ENCODE results near the gene LRRC42.

LRRC42 gene

GRCh38 chr1:53948291-53948690 lies 2.1 kb downstream of the LRRC42 start:
- TF ChIP-seq TAF1 (IDR thresholded peaks at IDR 0.05; ENCODE audit: low read depth, low read length) (no peak), SPI1 (IDR thresholded peaks at IDR 0.05; ENCODE audit: low read depth, low read length) (no peak), PAX5 (IDR thresholded peaks at IDR 0.05; ENCODE audit: insufficient read depth, low read length, severe bottlenecking) (no peak)
- FAIRE-seq (no peak), DNase-seq (ENCODE audit: insufficient read length, low spot score) (no peak)

DNA sequence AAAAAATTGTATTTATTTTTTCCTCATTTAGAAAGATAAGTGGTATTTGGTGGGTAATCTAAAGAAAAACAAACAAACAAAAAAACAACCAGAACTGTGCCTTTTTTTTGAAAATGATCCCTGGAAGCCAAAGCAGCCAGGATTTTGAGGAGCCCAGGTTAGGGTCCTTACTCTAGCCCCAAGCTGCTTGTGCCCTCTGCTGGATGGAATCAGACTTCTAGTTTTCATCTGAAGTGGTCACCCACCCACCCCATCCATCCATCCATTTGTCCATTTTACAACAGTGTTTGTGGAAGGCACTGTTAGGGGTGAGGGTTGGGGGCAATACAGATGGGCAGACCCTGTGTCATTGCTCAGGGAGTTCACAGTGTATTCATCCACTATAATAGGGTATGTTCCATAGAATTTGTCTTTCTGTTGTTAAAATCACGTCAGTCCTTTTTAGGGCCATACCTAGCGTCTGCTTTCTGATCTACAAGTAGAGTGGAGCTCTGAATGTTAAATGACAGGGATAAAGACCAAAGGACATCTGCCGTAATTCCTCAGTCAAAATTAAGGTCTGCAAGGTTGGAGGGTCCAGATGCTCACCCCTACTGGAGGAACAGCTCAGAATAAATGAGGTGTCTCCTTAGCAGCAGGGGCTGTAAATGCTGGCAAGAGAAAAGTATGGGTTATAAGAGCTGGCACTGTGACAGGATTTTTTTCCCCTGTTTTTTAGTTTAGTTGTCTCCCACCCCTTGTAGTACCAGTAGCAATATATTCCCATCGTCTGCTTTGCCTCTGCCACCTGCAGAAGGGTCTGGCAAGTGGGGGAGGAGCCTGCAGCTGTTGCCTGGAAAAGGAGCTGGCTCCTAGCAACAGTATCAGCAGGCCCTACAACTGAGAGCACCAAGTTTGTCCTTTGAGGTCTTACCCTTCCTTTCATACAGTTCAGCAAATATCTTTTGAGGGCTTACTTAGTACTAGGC lies 3.2 kb downstream of the LRRC42 start:
- TF ChIP-seq POLR2AphosphoS5 (IDR thresholded peaks at IDR 0.05; ENCODE audit: low read depth, low read length), result no peak
- no peak for TF ChIP-seq TAF1 (IDR thresholded peaks at IDR 0.05; ENCODE audit: low read depth, low read length)
- TF ChIP-seq PAX5 (IDR thresholded peaks at IDR 0.05; ENCODE audit: insufficient read depth, low read length, severe bottlenecking), result no peak
- no peak for TF ChIP-seq POLR2A (IDR thresholded peaks at IDR 0.05; ENCODE audit: low read depth, low read length)
- TF ChIP-seq POU2F2 (IDR thresholded peaks at IDR 0.05; ENCODE audit: low read depth, low read length), result no peak
- no peak for TF ChIP-seq SPI1 (IDR thresholded peaks at IDR 0.05; ENCODE audit: low read depth, low read length)
- FAIRE-seq (no peak), DNase-seq (ENCODE audit: insufficient read length, low spot score) (no peak)

- FAIRE-seq (no peak), DNase-seq (ENCODE audit: insufficient read length, low spot score) (no peak)
- TF ChIP-seq SPI1 (IDR thresholded peaks at IDR 0.05; ENCODE audit: low read depth, low read length) (no peak), TAF1 (IDR thresholded peaks at IDR 0.05; ENCODE audit: low read depth, low read length) (no peak), POLR2A (IDR thresholded peaks at IDR 0.05; ENCODE audit: low read depth, low read length) (no peak), POLR2AphosphoS5 (IDR thresholded peaks at IDR 0.05; ENCODE audit: low read depth, low read length) (no peak), PAX5 (IDR thresholded peaks at IDR 0.05; ENCODE audit: insufficient read depth, low read length, severe bottlenecking) (no peak), POU2F2 (IDR thresholded peaks at IDR 0.05; ENCODE audit: low read depth, low read length) (no peak)
These were observed 5.5 kb downstream of the LRRC42 start for GRCh38 chr1:53951697-53952096.

DNA sequence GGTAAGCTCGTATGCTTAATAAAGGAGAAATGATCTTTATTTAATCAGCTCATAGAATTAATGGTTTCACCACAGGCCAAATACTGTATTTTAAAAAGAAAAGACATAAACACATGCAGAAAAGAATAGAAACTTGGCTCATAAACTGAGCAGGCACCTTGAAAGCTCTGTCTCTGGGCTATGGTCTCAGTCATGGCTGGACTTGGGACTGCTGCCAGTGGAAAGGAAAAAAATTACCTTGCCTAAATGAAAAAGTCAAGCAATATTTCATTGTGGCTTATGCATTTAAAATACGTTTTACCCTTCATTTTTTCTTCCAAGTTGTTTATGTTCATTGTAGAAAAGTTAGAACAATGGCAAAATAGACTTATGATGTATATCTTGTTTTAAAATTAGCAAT lies 8.0 kb downstream of the LRRC42 start:
- FAIRE-seq, result no peak
- TF ChIP-seq SPI1 (IDR thresholded peaks at IDR 0.05; ENCODE audit: low read depth, low read length) (no peak), POLR2AphosphoS5 (IDR thresholded peaks at IDR 0.05; ENCODE audit: low read depth, low read length) (no peak), PAX5 (IDR thresholded peaks at IDR 0.05; ENCODE audit: insufficient read depth, low read length, severe bottlenecking) (no peak), POLR2A (IDR thresholded peaks at IDR 0.05; ENCODE audit: low read depth, low read length) (no peak), TAF1 (IDR thresholded peaks at IDR 0.05; ENCODE audit: low read depth, low read length) (no peak), POU2F2 (IDR thresholded peaks at IDR 0.05; ENCODE audit: low read depth, low read length) (no peak)
- no peak for DNase-seq (ENCODE audit: insufficient read length, low spot score)

GRCh38 chr1:53956308-53957168 lies 10.4 kb downstream of the LRRC42 start:
- FAIRE-seq, result no peak
- no peak for TF ChIP-seq POLR2A (IDR thresholded peaks at IDR 0.05; ENCODE audit: low read depth, low read length)
- no peak for TF ChIP-seq POLR2AphosphoS5 (IDR thresholded peaks at IDR 0.05; ENCODE audit: low read depth, low read length)
- TF ChIP-seq PAX5 (IDR thresholded peaks at IDR 0.05; ENCODE audit: insufficient read depth, low read length, severe bottlenecking), result no peak
- TF ChIP-seq POU2F2 (IDR thresholded peaks at IDR 0.05; ENCODE audit: low read depth, low read length), result no peak
- TF ChIP-seq SPI1 (IDR thresholded peaks at IDR 0.05; ENCODE audit: low read depth, low read length), result no peak
- no peak for TF ChIP-seq TAF1 (IDR thresholded peaks at IDR 0.05; ENCODE audit: low read depth, low read length)

GRCh38 chr1:53957194-53957818 lies 11.2 kb downstream of the LRRC42 start:
- DNase-seq (ENCODE audit: insufficient read length, low spot score), result no peak

More at GRCh38 chr1:53956308-53957168, 10.4 kb downstream of the LRRC42 start:
- DNase-seq (ENCODE audit: insufficient read length, low spot score), result no peak

DNA sequence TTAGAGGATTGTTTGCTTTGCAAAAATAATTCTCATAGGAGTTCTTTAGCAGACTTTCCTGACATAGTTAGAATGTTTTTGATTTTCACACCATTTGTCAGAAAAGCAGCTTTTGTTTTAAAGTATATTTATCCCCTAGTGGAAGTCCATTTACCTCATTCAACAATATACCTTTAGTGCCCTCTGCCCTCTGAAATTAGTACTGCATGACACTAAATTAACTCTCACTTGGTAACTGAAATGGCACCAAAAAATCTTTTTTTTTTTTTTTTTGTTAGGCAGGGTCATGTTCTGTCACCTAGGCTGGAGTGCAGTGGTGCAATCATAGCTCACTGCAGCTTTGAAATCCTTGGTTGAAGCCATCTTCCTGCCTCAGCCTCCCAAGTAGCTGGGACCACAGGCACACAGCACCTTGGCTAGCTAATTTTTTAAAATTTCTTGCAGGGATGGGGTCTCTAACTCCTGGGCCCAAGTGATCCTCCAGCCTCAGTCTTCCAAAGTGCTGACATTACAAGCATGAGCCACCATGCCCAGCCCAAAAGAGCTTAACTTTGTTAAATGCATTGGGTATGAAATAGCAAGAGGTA lies 13.6 kb downstream of the LRRC42 start:
- FAIRE-seq, result no peak
- no peak for DNase-seq (ENCODE audit: insufficient read length, low spot score)

More at GRCh38 chr1:53957194-53957818, 11.2 kb downstream of the LRRC42 start:
- FAIRE-seq, result no peak
- TF ChIP-seq POU2F2 (IDR thresholded peaks at IDR 0.05; ENCODE audit: low read depth, low read length) (no peak), POLR2A (IDR thresholded peaks at IDR 0.05; ENCODE audit: low read depth, low read length) (no peak), POLR2AphosphoS5 (IDR thresholded peaks at IDR 0.05; ENCODE audit: low read depth, low read length) (no peak), SPI1 (IDR thresholded peaks at IDR 0.05; ENCODE audit: low read depth, low read length) (no peak), TAF1 (IDR thresholded peaks at IDR 0.05; ENCODE audit: low read depth, low read length) (no peak)

GRCh38 chr1:53962395-53962794 lies 16.2 kb downstream of the LRRC42 start:
- DNase-seq (ENCODE audit: insufficient read length, low spot score) (no peak), FAIRE-seq (no peak)
- no peak for TF ChIP-seq POLR2A (IDR thresholded peaks at IDR 0.05; ENCODE audit: low read depth, low read length)
- TF ChIP-seq SPI1 (IDR thresholded peaks at IDR 0.05; ENCODE audit: low read depth, low read length), result no peak

More for the DNA sequence above, 13.6 kb downstream of the LRRC42 start:
- TF ChIP-seq TAF1 (IDR thresholded peaks at IDR 0.05; ENCODE audit: low read depth, low read length), result no peak
- TF ChIP-seq SPI1 (IDR thresholded peaks at IDR 0.05; ENCODE audit: low read depth, low read length), result no peak
- TF ChIP-seq PAX5 (IDR thresholded peaks at IDR 0.05; ENCODE audit: insufficient read depth, low read length, severe bottlenecking), result no peak
- TF ChIP-seq POU2F2 (IDR thresholded peaks at IDR 0.05; ENCODE audit: low read depth, low read length), result no peak
- TF ChIP-seq POLR2A (IDR thresholded peaks at IDR 0.05; ENCODE audit: low read depth, low read length), result no peak
- TF ChIP-seq POLR2AphosphoS5 (IDR thresholded peaks at IDR 0.05; ENCODE audit: low read depth, low read length), result no peak
